ENCODE data around the gene CEP135. TPM values are rescaled to one million over a fixed set of nuclear protein-coding genes. Genes with fewer than 3 reads are reported as not detected.

Gene CEP135
- total RNA-seq, 2 donors from 2014 or later: 4.0 to 7.3 TPM

DNA sequence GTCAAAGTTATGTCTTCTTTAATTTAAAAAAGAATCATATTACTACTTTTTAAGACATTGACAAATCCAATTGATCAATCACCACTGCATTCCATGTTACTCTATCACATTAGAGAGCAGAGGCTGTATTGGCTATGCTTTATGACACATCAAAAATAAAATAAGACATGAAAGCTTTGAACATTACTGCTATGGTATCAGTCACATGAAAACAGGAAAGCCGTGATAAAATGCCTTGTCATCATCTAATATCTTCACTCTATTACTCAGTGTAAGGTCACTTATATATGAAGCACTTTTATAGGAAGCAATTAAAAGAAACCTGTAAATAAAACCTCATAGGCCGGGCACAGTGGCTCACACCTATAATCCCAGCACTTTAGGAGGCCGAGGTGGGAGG, 27.7 kb upstream of the CEP135 start:
- TF ChIP-seq, protein P1, sequence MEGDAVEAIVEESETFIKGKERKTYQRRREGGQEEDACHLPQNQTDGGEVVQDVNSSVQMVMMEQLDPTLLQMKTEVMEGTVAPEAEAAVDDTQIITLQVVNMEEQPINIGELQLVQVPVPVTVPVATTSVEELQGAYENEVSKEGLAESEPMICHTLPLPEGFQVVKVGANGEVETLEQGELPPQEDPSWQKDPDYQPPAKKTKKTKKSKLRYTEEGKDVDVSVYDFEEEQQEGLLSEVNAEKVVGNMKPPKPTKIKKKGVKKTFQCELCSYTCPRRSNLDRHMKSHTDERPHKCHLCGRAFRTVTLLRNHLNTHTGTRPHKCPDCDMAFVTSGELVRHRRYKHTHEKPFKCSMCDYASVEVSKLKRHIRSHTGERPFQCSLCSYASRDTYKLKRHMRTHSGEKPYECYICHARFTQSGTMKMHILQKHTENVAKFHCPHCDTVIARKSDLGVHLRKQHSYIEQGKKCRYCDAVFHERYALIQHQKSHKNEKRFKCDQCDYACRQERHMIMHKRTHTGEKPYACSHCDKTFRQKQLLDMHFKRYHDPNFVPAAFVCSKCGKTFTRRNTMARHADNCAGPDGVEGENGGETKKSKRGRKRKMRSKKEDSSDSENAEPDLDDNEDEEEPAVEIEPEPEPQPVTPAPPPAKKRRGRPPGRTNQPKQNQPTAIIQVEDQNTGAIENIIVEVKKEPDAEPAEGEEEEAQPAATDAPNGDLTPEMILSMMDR (IDR thresholded peaks at IDR 0.05): no peak
- intact Hi-C loops (cut with DNase I): no loop called here
- no peak overlapping the region for H3K4me3 ChIP-seq

DNA sequence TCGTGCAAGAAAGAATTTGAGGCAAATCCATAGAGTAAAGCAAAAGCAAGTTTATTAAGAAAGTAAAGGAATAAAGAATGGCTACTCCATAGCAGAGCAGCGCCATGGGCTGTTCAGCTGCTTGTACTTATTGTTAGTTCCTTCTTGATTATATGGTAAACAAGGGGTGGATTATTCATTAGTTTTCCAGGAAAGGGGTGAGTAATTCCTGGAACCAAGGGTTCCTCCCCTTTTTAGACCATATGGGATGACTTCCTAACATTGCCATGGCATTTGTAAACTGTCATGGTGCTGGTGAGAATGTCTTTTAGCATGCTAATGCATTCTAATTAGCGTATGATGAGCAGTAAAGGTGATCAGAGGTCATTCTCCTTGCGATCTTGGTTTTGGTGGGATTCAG, 23.5 kb upstream of the CEP135 start:
- Histone ChIP-seq H3K4me1 (no peaks in the 10 kb centered on the region), H3K4me3 (no peak overlapping the region), H3K27me3 (no peaks in the 10 kb centered on the region), H3K36me3 (no peaks in the 10 kb centered on the region), H3K27ac (no peak overlapping the region), H3K9me3 (no peaks in the 10 kb centered on the region), H3K9ac (ENCODE audit: low read depth in 2 of 2, low read length in 2 of 2) (no peak overlapping the region)
- no peak for DNase-seq
- intact Hi-C loops (cut with DNase I): no loop called here
- TF ChIP-seq, protein P1 (IDR thresholded peaks at IDR 0.05): no peak

More for the DNA sequence above, 27.7 kb upstream of the CEP135 start:
- Histone ChIP-seq H3K36me3 (no peaks in the 10 kb centered on the region), H3K4me1 (no peaks in the 10 kb centered on the region), H3K9me3 (no peaks in the 10 kb centered on the region), H3K27ac (no peak overlapping the region), H3K9ac (ENCODE audit: low read depth in 2 of 2, low read length in 2 of 2) (no peak overlapping the region), H3K27me3 (no peaks in the 10 kb centered on the region)
- DNase-seq: no peak

DNA sequence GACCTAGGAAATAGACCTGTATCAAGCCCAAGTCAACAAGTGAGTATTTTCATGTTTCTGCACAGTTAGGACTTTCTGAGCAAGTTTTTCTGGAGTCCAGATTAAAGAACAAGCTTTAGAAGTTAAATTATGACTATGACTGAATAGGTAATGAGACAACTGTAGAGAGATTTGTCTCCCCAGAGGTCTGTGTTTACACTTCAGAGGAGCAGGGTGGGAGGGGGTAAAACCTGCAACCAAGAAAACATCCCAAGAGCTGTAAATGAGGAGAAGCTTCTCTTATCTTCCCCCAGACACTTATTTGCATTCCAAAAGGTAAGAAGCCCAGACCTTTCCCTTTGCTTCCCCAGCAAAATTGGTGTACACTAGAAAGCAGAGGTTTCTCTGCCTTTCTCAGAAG, 22.1 kb upstream of the CEP135 start:
- no peak overlapping the region for H3K27ac ChIP-seq
- TF ChIP-seq, protein P1 (IDR thresholded peaks at IDR 0.05): no peak

DNA sequence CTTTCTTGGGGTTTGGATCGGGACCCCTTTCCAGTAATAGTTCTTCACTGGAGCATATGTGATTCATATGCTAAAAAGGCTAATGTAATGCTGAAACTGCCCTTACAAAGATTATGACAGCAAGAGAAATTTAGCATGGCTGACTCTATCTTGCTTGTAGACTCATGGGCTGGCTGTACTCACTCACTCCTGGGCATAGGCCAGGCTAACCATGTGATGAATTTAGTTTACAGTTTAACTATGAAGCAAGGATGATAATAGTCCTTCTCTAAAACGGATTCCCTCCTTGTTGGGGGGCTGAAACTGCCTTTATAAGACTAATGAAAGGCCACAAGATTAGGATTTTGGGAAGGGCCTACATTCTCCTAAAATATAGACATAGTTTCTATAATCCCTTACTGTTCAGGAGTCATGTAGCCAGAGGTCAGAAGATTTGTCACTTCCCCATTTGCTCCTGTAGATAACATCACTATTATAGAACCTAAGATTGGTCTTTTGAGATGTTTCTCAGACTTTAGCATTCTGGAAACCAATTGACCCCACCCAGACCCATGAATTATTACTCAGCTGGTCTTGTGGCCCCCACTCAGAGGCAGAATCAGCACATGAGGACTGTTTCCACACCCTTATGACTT, 20.8 kb upstream of the CEP135 start:
- no peak overlapping the region for H3K4me3 ChIP-seq
- no peaks in the 10 kb centered on the region for H3K9me3 ChIP-seq
- TF ChIP-seq, protein P1 (IDR thresholded peaks at IDR 0.05): no peak
- H3K27me3 ChIP-seq: no peaks in the 10 kb centered on the region
- H3K4me1 ChIP-seq: no peaks in the 10 kb centered on the region
- H3K9ac ChIP-seq (ENCODE audit: low read depth in 2 of 2, low read length in 2 of 2): no peak overlapping the region
- no peak for DNase-seq
- H3K27ac ChIP-seq: no peak overlapping the region
- no peaks in the 10 kb centered on the region for H3K36me3 ChIP-seq
- intact Hi-C loops (cut with DNase I): no loop called here

More for the DNA sequence above, 22.1 kb upstream of the CEP135 start:
- intact Hi-C loops (cut with DNase I): no loop called here
- Histone ChIP-seq H3K9ac (ENCODE audit: low read depth in 2 of 2, low read length in 2 of 2) (no peak overlapping the region), H3K4me1 (no peaks in the 10 kb centered on the region), H3K4me3 (no peak overlapping the region), H3K36me3 (no peaks in the 10 kb centered on the region), H3K9me3 (no peaks in the 10 kb centered on the region), H3K27me3 (no peaks in the 10 kb centered on the region)
- DNase-seq: no peak

DNA sequence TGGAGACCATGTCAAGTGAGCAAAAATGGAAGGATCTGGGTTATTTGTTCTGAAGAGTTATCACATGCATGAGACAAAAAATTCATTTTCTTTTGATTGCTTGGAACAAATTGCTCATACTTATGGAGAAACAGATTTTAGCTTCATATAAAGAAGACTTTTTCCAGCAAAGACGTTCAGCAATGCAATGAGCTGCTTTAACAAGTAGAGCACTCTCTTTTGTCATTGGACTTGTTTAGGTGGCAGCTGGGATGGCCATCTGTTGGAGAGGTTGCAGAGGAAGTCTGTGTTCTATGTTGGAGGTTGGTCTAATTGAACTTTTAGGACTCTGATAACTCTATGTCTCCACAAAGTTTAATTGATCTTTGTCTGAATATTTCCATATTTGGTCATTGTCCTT, 19.9 kb upstream of the CEP135 start:
- no peaks in the 10 kb centered on the region for H3K9me3 ChIP-seq
- intact Hi-C loops (cut with DNase I): no loop called here
- TF ChIP-seq, protein P1 (IDR thresholded peaks at IDR 0.05): no peak
- no peak overlapping the region for H3K27ac ChIP-seq
- no peak overlapping the region for H3K9ac ChIP-seq (ENCODE audit: low read depth in 2 of 2, low read length in 2 of 2)
- no peak overlapping the region for H3K4me3 ChIP-seq
- no peaks in the 10 kb centered on the region for H3K36me3 ChIP-seq
- DNase-seq: no peak
- no peaks in the 10 kb centered on the region for H3K4me1 ChIP-seq
- H3K27me3 ChIP-seq: no peaks in the 10 kb centered on the region

Data from colonic mucosa (tissue), 4 donors.